ENCODE results near the gene MAP7D1. TPM values are rescaled to one million over a fixed set of nuclear protein-coding genes. Genes with fewer than 3 reads are reported as not detected.

MAP7D1 gene
- total RNA-seq, 2 experiments from 2014 or later = 172 to 174 TPM

GRCh38 chr1:36148821-36149236 is 7.1 kb upstream of the MAP7D1 start:
- ChIA-PET CTCF (interaction anchor here (0.6 to 4.0 kb wide), 26 partner anchors 11 to 271 kb away, joined by 3 to 49 read pairs (median 6); partner anchors contain the start of genes AGO3, EVA1B, SH3D21 and THRAP3), POLR2A (interaction anchor here (0.7 to 2.8 kb wide), 6 partner anchors 12 to 238 kb away, joined by 4 to 26 read pairs (median 6); partner anchors contain the start of gene SH3D21)

- CTCF ChIA-PET = interaction anchor here (0.5 to 4.0 kb wide), 31 partner anchors 11 to 276 kb away, joined by 3 to 49 read pairs (median 5); partner anchors contain the start of genes AGO3, EVA1B, LSM10 and SH3D21
- POLR2A ChIA-PET = interaction anchor here (0.6 to 2.8 kb wide), 13 partner anchors 12 to 237 kb away, joined by 3 to 26 read pairs (median 4); partner anchors contain the start of genes SH3D21 and THRAP3
Observed at GRCh38 chr1:36149237-36149972, 6.6 kb upstream of the MAP7D1 start, which contains the start of gene TRAPPC3. Gene TRAPPC3 (minus strand): TSS chr1:36149486. CDS start chr1:36149378, 108 bp downstream.

GRCh38 chr1:36149973-36150295 is 6.0 kb upstream of the MAP7D1 start:
- ChIA-PET CTCF (interaction anchor here (0.5 to 4.0 kb wide), 26 partner anchors 12 to 275 kb away, joined by 3 to 49 read pairs (median 6); partner anchors contain the start of genes AGO3, LSM10, SH3D21 and THRAP3), POLR2A (interaction anchor here (0.6 to 2.8 kb wide), 11 partner anchors 11 to 236 kb away, joined by 3 to 26 read pairs (median 4); partner anchors contain the start of genes SH3D21 and THRAP3)

- ChIA-PET POLR2A (interaction anchor here (0.6 to 2.8 kb wide), 11 partner anchors 10 to 236 kb away, joined by 3 to 26 read pairs (median 4); partner anchors contain the start of genes SH3D21 and THRAP3), CTCF (interaction anchor here (0.5 to 4.0 kb wide), 23 partner anchors 11 to 275 kb away, joined by 3 to 49 read pairs (median 7); partner anchors contain the start of genes AGO3, LSM10, SH3D21 and THRAP3)
Observed at GRCh38 chr1:36150296-36151133, 5.4 kb upstream of the MAP7D1 start.

GRCh38 chr1:36151134-36151844 is 4.7 kb upstream of the MAP7D1 start:
- CTCF ChIA-PET = interaction anchor here (2.9 to 4.0 kb wide), 3 partner anchors 10 to 37 kb away, joined by 16 to 49 read pairs (median 49); no protein-coding TSS in a partner anchor
- POLR2A ChIA-PET = interaction anchor here (0.6 to 2.8 kb wide), 2 partner anchors 10 to 73 kb away, joined by 3 to 26 read pairs; partner anchors contain the start of gene THRAP3

- ChIA-PET CTCF (interaction anchor here (3.5 to 4.0 kb wide), 2 partner anchors 10 to 17 kb away, joined by 16 to 49 read pairs; no protein-coding TSS in a partner anchor), POLR2A (no interaction called here)
Observed at GRCh38 chr1:36151845-36152203, 4.1 kb upstream of the MAP7D1 start.

- POLR2A ChIA-PET = no interaction called here
- CTCF ChIA-PET = interaction anchor here (0.9 kb wide), 1 partner anchor 132 kb away, joined by 3 read pairs; no protein-coding TSS in a partner anchor
Observed at GRCh38 chr1:36153476-36153875, 2.5 kb upstream of the MAP7D1 start.

- ChIA-PET POLR2A (interaction anchor here (0.6 kb wide), 1 partner anchor 104 kb away, joined by 3 read pairs; no protein-coding TSS in a partner anchor), CTCF (interaction anchor here (0.6 to 1.4 kb wide), 3 partner anchors 34 to 225 kb away, joined by 3 to 6 read pairs (median 3); no protein-coding TSS in a partner anchor)
Observed at GRCh38 chr1:36154335-36154734, 1.6 kb upstream of the MAP7D1 start.

GRCh38 chr1:36154765-36155407 is 1.1 kb upstream of the MAP7D1 start:
- POLR2A ChIA-PET = interaction anchor here (0.6 to 2.6 kb wide), 2 partner anchors 69 to 103 kb away, joined by 3 to 11 read pairs; partner anchors contain the start of gene THRAP3
- CTCF ChIA-PET = interaction anchor here (0.5 to 1.4 kb wide), 4 partner anchors 33 to 225 kb away, joined by 3 to 6 read pairs (median 3); no protein-coding TSS in a partner anchor

- ChIA-PET CTCF (interaction anchor here (1.3 to 1.9 kb wide), 4 partner anchors 31 to 144 kb away, joined by 3 to 9 read pairs (median 3); no protein-coding TSS in a partner anchor), POLR2A (interaction anchor here (1.1 to 2.6 kb wide), 3 partner anchors 13 to 67 kb away, joined by 3 to 11 read pairs (median 5); partner anchors contain the start of gene THRAP3)
Observed at GRCh38 chr1:36156329-36157114, 562 bp downstream of the MAP7D1 start.

- ChIA-PET POLR2A (interaction anchor here (2.6 kb wide), 1 partner anchor 66 kb away, joined by 11 read pairs; the partner anchor contains the start of gene THRAP3), CTCF (interaction anchor here (0.7 to 1.9 kb wide), 5 partner anchors 31 to 143 kb away, joined by 3 to 9 read pairs (median 3); no protein-coding TSS in a partner anchor)
Observed at GRCh38 chr1:36157115-36157903, 1.3 kb downstream of the MAP7D1 start.

- ChIA-PET POLR2A (interaction anchor here (0.7 kb wide), 1 partner anchor 133 kb away, joined by 3 read pairs; no protein-coding TSS in a partner anchor), CTCF (interaction anchor here (0.7 to 1.4 kb wide), 2 partner anchors 65 to 67 kb away, joined by 3 read pairs; no protein-coding TSS in a partner anchor)
Observed at GRCh38 chr1:36157973-36158826, 2.2 kb downstream of the MAP7D1 start.

GRCh38 chr1:36158827-36159252 is 2.9 kb downstream of the MAP7D1 start:
- ChIA-PET POLR2A (interaction anchor here (0.7 kb wide), 1 partner anchor 133 kb away, joined by 3 read pairs; no protein-coding TSS in a partner anchor), CTCF (interaction anchor here (2.8 to 5.3 kb wide), 3 partner anchors 9 to 66 kb away, joined by 8 to 49 read pairs (median 30); partner anchors contain the start of genes THRAP3 and TRAPPC3)
